DOHH2 (cell line): ENCODE data around the gene ADAMTS12.

ENCODE experiments used
- H3F3A ChIP-seq: fragments of 200-600 bp; sonication (generic), shearing (Covaris generic); 2 replicates; pipeline ENCODE4 v1.6.0; 2016; ENCODE audit warnings: antibody characterized with exemption, mild to moderate bottlenecking; ENCODE audit not compliant: control insufficient read depth, insufficient read depth
- H3K27ac ChIP-seq: fragments of 200-600 bp; sonication (generic); 2 replicates; pipeline ENCODE4 v1.5.1; 2014; ENCODE audit warnings: low read depth, mild to moderate bottlenecking, low read length, moderate library complexity
- H3K27me3 ChIP-seq: fragments of 200-600 bp; sonication (generic); 2 replicates; pipeline ENCODE4 v1.6.1; 2014; ENCODE audit warnings: mild to moderate bottlenecking, low read length, mixed read lengths; ENCODE audit not compliant: control insufficient read depth
- H3K36me3 ChIP-seq: fragments of 200-600 bp; sonication (generic); 2 replicates; pipeline ENCODE4 v1.6.1; 2014; ENCODE audit warnings: mild to moderate bottlenecking, low read length, moderate library complexity, mixed read lengths; ENCODE audit not compliant: control insufficient read depth
- H3K4me1 ChIP-seq: fragments of 200-600 bp; sonication (generic); 2 replicates; pipeline ENCODE4 v1.6.1; 2014; ENCODE audit warnings: mild to moderate bottlenecking, low read length, mixed read lengths; ENCODE audit not compliant: control insufficient read depth
- H3K4me2 ChIP-seq: fragments of 200-600 bp; sonication (generic); 2 replicates; pipeline ENCODE4 v1.6.0; 2014; ENCODE audit warnings: mild to moderate bottlenecking, low read length, moderate library complexity
- H3K4me3 ChIP-seq: fragments of 200-600 bp; sonication (generic); 2 replicates; pipeline ENCODE4 v1.5.1; 2014; ENCODE audit warnings: mild to moderate bottlenecking, low read length, mixed read lengths
- H3K79me2 ChIP-seq: fragments of 200-600 bp; sonication (generic); 2 replicates; pipeline ENCODE4 v1.6.1; 2014; ENCODE audit warnings: mild to moderate bottlenecking, low read length, mixed read lengths; ENCODE audit not compliant: control insufficient read depth
- H3K9me2 ChIP-seq: fragments of 200-600 bp; sonication (generic); replicated peaks from 2 replicates; pipeline ENCODE4 v1.6.1; 2014; ENCODE audit warnings: mild to moderate bottlenecking, low read length, mixed read lengths; ENCODE audit not compliant: control insufficient read depth
- H3K9me3 ChIP-seq: fragments of 200-600 bp; sonication (generic); 2 replicates; pipeline ENCODE4 v1.6.1; 2014; ENCODE audit warnings: antibody characterized with exemption, low read length, mixed read lengths; ENCODE audit not compliant: control insufficient read depth, insufficient read depth
- H4K20me1 ChIP-seq: fragments of 200-600 bp; sonication (generic); 2 replicates; pipeline ENCODE4 v1.6.0; 2014; ENCODE audit warnings: low read depth, mild to moderate bottlenecking, antibody characterized with exemption, low read length, moderate library complexity; ENCODE audit not compliant: control insufficient read depth, insufficient read depth
- EZH2phosphoT487 ChIP-seq: fragments of 200-600 bp; sonication (generic); IDR thresholded peaks from 2 replicates; pipeline ENCODE4 v1.6.1; 2017; ENCODE audit warnings: borderline replicate concordance, mild to moderate bottlenecking, antibody characterized with exemption, low read length, moderate library complexity, mixed read lengths
- TF ChIP-seq, protein P1 (sequence below): fragments of 200-600 bp; sonication (generic); IDR thresholded peaks from one replicate; pipeline ENCODE4 v1.5.1; 2014; ENCODE audit warnings: antibody characterized with exemption, mild to moderate bottlenecking, low read depth, low read length; ENCODE audit not compliant: poor library complexity, severe bottlenecking

Gene ADAMTS12, protein sequence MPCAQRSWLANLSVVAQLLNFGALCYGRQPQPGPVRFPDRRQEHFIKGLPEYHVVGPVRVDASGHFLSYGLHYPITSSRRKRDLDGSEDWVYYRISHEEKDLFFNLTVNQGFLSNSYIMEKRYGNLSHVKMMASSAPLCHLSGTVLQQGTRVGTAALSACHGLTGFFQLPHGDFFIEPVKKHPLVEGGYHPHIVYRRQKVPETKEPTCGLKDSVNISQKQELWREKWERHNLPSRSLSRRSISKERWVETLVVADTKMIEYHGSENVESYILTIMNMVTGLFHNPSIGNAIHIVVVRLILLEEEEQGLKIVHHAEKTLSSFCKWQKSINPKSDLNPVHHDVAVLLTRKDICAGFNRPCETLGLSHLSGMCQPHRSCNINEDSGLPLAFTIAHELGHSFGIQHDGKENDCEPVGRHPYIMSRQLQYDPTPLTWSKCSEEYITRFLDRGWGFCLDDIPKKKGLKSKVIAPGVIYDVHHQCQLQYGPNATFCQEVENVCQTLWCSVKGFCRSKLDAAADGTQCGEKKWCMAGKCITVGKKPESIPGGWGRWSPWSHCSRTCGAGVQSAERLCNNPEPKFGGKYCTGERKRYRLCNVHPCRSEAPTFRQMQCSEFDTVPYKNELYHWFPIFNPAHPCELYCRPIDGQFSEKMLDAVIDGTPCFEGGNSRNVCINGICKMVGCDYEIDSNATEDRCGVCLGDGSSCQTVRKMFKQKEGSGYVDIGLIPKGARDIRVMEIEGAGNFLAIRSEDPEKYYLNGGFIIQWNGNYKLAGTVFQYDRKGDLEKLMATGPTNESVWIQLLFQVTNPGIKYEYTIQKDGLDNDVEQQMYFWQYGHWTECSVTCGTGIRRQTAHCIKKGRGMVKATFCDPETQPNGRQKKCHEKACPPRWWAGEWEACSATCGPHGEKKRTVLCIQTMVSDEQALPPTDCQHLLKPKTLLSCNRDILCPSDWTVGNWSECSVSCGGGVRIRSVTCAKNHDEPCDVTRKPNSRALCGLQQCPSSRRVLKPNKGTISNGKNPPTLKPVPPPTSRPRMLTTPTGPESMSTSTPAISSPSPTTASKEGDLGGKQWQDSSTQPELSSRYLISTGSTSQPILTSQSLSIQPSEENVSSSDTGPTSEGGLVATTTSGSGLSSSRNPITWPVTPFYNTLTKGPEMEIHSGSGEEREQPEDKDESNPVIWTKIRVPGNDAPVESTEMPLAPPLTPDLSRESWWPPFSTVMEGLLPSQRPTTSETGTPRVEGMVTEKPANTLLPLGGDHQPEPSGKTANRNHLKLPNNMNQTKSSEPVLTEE (N-terminal part only)

DNA sequence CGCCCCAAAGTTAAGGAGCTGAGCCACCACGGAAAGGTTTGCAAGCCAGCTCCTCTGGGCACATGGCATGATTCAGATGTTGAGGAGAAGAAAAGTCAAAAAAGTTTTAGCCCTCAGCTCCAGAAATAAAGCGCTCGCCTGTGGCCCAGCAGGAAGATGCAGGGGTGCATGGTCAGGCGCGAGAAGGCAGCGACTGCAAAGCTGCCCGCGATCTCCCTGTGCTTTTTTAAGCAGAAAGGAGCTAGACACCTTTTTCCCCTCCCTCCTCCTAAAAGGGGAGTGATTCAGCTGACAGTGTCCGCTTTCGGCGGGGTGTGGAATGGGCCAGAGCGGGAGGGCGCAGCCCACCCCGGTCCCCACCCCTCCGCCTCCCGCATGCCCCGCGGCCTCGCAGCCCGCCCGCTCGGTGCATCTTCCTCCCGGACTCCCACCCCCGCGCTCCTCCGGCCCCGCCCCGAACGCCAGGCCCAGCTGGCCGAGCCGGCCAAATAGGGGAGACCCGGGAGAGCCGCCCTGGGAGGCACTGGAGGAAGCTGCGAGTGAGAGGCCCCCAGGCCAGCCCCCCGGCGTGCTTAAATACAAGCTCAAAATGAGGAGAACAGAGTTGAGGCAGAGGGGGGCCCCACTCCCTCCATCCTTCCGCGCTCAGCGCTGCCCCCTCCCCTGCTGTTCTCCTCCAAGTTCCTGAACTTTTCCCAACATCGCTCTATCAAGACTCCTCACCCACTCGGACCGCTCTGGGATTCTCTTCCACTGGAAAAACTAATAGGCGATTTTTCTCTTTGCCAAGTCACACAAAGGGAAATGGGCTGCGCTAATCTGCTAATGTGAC lies at the start of gene ADAMTS12:
Gene ADAMTS12 (minus strand): TSS at position 203 of the 832 bp plus-strand sequence. CDS start 134 bp downstream, at position 69.
- Histone ChIP-seq H3K27ac (no peak within 1 kb of the TSS), H3K4me2 (no peak within 1 kb of the TSS)

DNA sequence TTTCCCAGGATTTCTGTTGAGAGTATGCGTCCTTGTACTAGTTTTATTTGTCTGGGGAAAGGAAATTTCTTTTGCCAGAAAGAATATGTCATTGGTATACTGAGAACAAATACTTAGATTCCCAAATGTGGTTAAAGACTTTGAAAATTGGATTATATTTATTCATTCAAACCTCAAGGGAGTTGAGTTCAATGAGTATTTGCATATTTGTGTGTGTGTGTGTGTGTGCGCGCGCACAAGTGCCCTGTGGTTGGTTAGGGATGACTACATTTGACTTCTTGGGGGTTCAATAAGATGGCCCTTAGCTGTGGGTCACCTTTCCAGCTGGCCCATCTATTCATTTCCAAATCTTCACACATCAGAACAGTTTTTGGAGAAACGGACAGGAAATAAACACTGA lies 49.3 kb upstream of the ADAMTS12 start:
- H3K36me3 ChIP-seq: no peaks in the 10 kb centered on the region
- no peaks in the 10 kb centered on the region for H3F3A ChIP-seq
- H3K4me2 ChIP-seq: no peak overlapping the region
- no peaks in the 10 kb centered on the region for H3K79me2 ChIP-seq
- H3K27me3 ChIP-seq: no peaks in the 10 kb centered on the region
- no peak overlapping the region for H3K4me3 ChIP-seq
- H3K4me1 ChIP-seq: no peaks in the 10 kb centered on the region
- no peaks in the 10 kb centered on the region for H3K9me2 ChIP-seq
- H4K20me1 ChIP-seq: no peaks in the 10 kb centered on the region
- no peak for TF ChIP-seq EZH2phosphoT487
- TF ChIP-seq, protein P1, sequence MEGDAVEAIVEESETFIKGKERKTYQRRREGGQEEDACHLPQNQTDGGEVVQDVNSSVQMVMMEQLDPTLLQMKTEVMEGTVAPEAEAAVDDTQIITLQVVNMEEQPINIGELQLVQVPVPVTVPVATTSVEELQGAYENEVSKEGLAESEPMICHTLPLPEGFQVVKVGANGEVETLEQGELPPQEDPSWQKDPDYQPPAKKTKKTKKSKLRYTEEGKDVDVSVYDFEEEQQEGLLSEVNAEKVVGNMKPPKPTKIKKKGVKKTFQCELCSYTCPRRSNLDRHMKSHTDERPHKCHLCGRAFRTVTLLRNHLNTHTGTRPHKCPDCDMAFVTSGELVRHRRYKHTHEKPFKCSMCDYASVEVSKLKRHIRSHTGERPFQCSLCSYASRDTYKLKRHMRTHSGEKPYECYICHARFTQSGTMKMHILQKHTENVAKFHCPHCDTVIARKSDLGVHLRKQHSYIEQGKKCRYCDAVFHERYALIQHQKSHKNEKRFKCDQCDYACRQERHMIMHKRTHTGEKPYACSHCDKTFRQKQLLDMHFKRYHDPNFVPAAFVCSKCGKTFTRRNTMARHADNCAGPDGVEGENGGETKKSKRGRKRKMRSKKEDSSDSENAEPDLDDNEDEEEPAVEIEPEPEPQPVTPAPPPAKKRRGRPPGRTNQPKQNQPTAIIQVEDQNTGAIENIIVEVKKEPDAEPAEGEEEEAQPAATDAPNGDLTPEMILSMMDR: no peak
- no peaks in the 10 kb centered on the region for H3K9me3 ChIP-seq
- no peak overlapping the region for H3K27ac ChIP-seq

More for the DNA sequence above, at the start of gene ADAMTS12:
- Histone ChIP-seq H4K20me1 (no peaks in the 10 kb centered on the region), H3K27me3 (no peaks in the 10 kb centered on the region; the same call in 1 of the 2 replicates), H3K9me3 (no peaks in the 10 kb centered on the region), H3F3A (no peaks in the 10 kb centered on the region), H3K79me2 (no peaks in the 10 kb centered on the region), H3K9me2 (no peaks in the 10 kb centered on the region), H3K4me3 (no peak within 1 kb of the TSS), H3K36me3 (no peaks in the 10 kb centered on the region), H3K4me1 (no peaks in the 10 kb centered on the region)
- no peak for TF ChIP-seq EZH2phosphoT487
- TF ChIP-seq, protein P1: no peak
